NCI-H1105 (cell line): ENCODE data around the gene NPIPB6.

Source experiments
- DNase-seq: peaks from one replicate; lab custom pipeline; 2025; lab: John Stamatoyannopoulos, UW

NPIPB6 gene

GRCh38 chr16:28321700-28322411 lies 41.5 kb downstream of the NPIPB6 start:
- no peak for DNase-seq

GRCh38 chr16:28320741-28321140 lies 42.6 kb downstream of the NPIPB6 start:
- no peak for DNase-seq

GRCh38 chr16:28320023-28320561 lies 43.2 kb downstream of the NPIPB6 start:
- no peak for DNase-seq

- DNase-seq: no peak
Measured at GRCh38 chr16:28319476-28320022, 43.8 kb downstream of the NPIPB6 start.

- no peak for DNase-seq
Measured at GRCh38 chr16:28318042-28318744, 45.1 kb downstream of the NPIPB6 start.

GRCh38 chr16:28317040-28317880 lies 46.0 kb downstream of the NPIPB6 start:
- DNase-seq: no peak

- no peak for DNase-seq
Measured at GRCh38 chr16:28316054-28316453, 47.3 kb downstream of the NPIPB6 start.

- no peak for DNase-seq
Measured at GRCh38 chr16:28313587-28313986, 49.7 kb downstream of the NPIPB6 start.

GRCh38 chr16:28312327-28312726 lies 51.0 kb downstream of the NPIPB6 start:
- no peak for DNase-seq

- DNase-seq: no peak
Measured at GRCh38 chr16:28311913-28312312, 51.4 kb downstream of the NPIPB6 start.

- no peak for DNase-seq
Measured at GRCh38 chr16:28311413-28311812, 51.9 kb downstream of the NPIPB6 start.

GRCh38 chr16:28310796-28311195 lies 52.5 kb downstream of the NPIPB6 start:
- DNase-seq: no peak

GRCh38 chr16:28309811-28310311 lies 53.4 kb downstream of the NPIPB6 start:
- DNase-seq: no peak

- DNase-seq: no peak
Measured at GRCh38 chr16:28308794-28309584, 54.3 kb downstream of the NPIPB6 start.

- no peak for DNase-seq
Measured at GRCh38 chr16:28307936-28308335, 55.4 kb downstream of the NPIPB6 start.

- no peak for DNase-seq
Measured at GRCh38 chr16:28304214-28304613, 59.1 kb downstream of the NPIPB6 start.

- DNase-seq: no peak
Measured at GRCh38 chr16:28303132-28303531, 60.2 kb downstream of the NPIPB6 start.

GRCh38 chr16:28301620-28302019 lies 61.7 kb downstream of the NPIPB6 start:
- no peak for DNase-seq

- DNase-seq: no peak
Measured at GRCh38 chr16:28301154-28301553, 62.2 kb downstream of the NPIPB6 start.

GRCh38 chr16:28300327-28300726 lies 63.0 kb downstream of the NPIPB6 start:
- no peak for DNase-seq

GRCh38 chr16:28298511-28298878 lies 64.8 kb downstream of the NPIPB6 start:
- no peak for DNase-seq
